GM19397 (cell line): ENCODE data around the gene SERPINB3.
A peak's percentile ranks its signal among the peaks of the same experiment; 100 is the strongest.
"Not testable (repeated sequence)": the region's sequence is repeated elsewhere in the genome, so short reads cannot be mapped to it uniquely, and the experiment has no call there.

Experiments used
- ATAC-seq: cut with Tn5 transposase; IDR thresholded peaks from one replicate; pipeline ENCODE4 v1.9.1; 2021; ENCODE audit warnings: mild to moderate bottlenecking, moderate library complexity; ENCODE audit not compliant: unreplicated experiment

SERPINB3 gene

DNA sequence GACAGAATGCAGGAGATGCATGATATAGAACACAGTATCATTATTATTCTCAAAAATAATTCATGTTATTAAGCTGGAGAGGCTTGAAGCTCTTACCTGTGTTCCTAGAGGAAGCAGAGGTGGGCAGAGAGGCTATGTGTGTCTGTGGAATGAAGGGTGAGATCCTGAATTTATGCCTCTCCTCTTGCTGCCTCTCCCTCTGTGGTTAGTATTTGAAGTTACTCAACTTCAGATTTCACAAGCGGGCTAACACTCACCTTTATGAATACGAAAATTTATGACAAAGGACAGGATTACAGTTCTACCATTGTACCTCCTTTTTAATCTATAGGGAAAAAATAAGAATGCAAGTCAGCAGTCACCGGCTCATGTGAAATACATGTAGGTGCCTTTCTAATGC is at the start of gene SERPINB3:
TSS of gene SERPINB3 (minus strand) at position 144 of the 400 bp plus-strand sequence. CDS start 677 bp downstream, outside the sequence.
- not testable (repeated sequence) for ATAC-seq

- no peak for ATAC-seq
These were observed 47.0 kb upstream of the SERPINB3 start for GRCh38 chr18:63708650-63709049.

DNA sequence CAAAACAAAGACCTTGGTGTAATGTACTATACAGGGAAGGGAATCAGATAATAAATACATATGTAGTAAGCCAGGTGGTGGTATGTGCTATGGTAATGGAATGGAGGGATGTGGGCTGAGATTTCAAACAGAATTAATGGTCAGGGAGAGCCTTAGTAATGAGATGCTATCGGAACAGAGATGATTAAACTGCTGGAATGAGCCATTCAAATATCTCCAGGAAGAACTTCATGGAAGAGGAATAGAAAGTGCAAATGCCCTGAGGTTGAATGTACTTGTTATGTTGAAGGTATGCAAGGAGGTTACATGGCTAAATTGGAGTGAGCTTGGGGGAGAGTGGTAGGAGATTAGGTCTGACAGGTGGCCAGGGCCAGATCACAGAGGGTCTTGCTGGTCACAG is 46.1 kb upstream of the SERPINB3 start:
- no peak for ATAC-seq

DNA sequence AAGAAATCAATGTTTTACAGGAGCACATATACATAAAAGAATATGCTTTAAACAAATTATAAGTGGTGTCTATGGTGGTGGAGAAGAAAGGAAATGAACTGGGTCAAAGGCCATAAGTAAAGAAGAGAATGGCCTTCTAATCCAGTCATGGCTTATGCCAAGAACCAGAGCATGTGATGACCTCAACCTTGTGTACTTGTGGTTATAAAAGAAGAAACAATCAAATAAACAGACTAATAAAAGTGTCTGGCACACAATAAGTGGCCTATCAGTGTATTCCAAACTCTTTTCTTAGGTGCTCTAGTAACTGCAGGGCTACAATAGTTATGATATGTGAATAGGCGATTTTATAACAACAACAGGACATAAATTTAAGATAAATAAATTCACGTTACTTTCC is 43.7 kb upstream of the SERPINB3 start:
- no peak for ATAC-seq

DNA sequence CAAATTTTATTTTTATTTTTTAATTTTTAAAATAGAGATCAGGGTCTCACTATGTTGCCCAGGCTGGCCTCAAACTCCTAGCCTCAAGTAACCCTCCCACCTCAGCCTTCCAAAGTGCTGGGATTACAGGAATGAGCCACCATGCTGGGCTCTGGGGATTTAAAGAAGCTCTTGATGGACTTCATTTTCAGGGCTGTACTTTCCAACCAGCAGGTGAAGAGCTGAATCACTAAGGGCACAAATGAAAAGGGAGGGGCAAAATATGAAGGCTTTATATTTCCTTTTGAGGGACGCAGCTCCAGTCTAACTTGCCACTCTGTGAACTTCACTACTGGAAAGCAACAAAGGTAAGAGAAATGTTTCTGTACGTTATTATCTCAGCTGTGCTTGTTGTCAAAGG is 41.0 kb upstream of the SERPINB3 start, which contains the start of gene SERPINB11:
TSS of gene SERPINB11 (plus strand) at position 301 of the 400 bp plus-strand sequence. CDS start 7,234 bp downstream, outside the sequence.
- ATAC-seq, result no peak

DNA sequence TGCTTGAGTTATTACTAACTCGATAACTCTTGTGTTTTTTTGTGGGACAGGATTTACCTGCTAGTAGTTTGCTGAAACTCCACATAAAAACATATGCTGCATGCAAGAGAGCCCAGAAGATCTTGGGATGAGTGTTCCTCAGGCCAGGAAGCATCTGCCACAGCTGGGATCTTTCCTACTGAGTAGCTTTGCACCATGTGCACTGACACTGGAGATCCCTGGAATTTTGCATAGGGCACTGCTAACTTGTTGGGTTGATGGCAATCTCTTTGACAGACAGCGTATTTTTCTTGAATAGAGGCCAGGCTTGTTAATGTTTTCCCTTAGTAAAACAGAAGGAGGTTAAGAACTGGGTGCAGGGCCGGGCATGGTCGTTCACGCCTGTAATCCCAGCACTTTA is 40.3 kb upstream of the SERPINB3 start:
- ATAC-seq, result no peak

DNA sequence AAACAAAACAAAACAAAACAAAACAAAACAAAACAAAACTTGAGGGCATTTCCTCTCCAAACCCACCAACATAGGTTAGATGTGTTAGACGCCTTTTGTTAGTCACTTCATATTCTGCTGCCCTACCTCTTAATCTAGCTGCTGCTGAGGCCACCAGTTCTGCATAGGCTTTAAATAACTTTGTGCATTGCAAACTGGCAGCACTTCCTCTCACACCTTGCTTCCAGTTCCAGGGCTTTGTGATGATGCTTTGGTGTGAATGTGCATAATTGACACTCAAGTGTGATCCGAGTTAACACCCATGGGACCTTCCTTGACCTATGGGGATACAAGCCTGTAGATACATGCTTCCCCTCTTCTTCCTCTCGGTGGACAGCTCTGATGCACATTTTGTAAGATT is 38.8 kb upstream of the SERPINB3 start:
- no peak for ATAC-seq

GRCh38 chr18:63697097-63697660 is 35.5 kb upstream of the SERPINB3 start:
- no peak for ATAC-seq

GRCh38 chr18:63689064-63689463 is 27.4 kb upstream of the SERPINB3 start:
- no peak for ATAC-seq

- ATAC-seq, result no peak
These were observed 25.2 kb upstream of the SERPINB3 start for GRCh38 chr18:63686871-63687270.

- ATAC-seq, result no peak
These were observed 23.0 kb upstream of the SERPINB3 start for GRCh38 chr18:63684718-63685117.

DNA sequence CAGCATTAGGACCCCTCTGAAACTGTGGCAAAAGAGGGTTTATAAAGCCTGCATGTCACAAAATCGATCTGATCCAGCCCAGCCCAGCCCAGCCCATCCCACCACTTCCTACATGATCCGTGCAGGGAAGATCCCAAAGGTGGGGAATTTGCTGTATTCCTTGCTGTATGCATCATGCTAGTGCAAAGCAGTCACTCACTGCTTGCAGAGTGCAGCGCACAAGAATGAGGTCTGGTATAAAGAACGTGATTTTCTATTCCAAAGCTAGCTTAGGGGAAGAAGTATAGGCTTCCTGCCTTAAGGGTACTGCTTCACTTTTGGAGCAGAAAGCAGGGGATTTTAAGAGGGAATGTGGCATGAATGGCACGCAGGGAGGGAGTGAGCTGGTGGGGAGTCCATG is 22.2 kb upstream of the SERPINB3 start:
- no peak for ATAC-seq

DNA sequence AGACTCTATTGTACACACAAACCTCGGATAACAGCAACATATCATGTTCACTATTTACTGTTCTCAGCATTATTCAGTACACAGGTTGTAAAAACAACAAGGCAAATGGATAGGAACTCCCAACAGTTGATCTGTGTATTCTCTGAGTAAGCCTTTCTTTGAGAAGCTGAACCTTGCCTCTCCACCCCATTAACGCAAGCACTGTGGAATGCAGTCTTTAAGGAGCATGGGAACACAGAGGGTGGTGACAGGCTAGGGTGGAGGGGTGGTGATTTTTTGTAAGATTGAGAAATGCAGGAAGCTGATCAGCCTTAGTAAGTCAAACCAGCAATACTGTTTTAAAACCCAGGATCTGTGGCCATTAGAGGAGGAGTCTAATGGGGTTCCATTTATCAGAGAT is 21.5 kb upstream of the SERPINB3 start:
- no peak for ATAC-seq

GRCh38 chr18:63681449-63682340 is 20.0 kb upstream of the SERPINB3 start:
- ATAC-seq, result no peak

DNA sequence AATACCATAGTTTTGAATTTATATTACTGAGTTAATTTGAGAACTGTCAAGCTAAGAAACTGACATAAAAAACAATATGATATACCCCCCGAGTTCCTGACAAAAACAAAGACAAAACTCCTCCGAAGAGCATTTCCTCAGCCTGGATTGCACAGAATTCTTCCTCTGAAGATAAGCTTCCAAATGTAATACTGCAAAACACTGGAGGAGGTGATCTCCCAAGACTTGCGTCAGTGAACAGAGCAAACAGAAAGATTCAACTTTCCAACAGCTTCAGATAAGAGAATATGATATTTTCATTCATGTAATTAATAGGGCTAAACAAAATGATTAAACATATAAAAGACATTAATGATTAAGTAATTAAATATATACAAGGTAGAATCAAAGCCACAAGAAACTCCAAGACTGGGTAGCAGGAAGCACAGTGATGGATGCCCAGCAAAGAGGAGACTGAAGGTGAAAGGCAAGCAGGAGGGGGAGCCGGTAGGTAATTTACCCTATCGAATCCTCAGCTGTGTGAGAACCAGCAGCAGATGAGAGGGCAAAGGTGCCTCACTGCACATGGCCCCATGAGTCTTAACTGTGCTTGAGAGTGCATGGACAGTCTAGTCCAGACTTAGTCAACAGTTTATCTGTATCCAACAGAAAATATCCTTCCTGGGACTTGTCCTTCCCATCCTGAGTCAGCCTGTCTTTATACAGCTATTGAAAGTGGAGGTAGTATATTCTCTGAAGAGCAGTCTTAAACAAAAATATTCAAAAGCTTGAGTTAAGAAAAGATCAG is 18.3 kb upstream of the SERPINB3 start:
- no peak for ATAC-seq

- no peak for ATAC-seq
These were observed 16.0 kb upstream of the SERPINB3 start for GRCh38 chr18:63677500-63678225.

GRCh38 chr18:63676526-63677323 is 15.0 kb upstream of the SERPINB3 start:
- ATAC-seq, result peak; percentile 83

- no peak for ATAC-seq
These were observed 2.9 kb upstream of the SERPINB3 start for GRCh38 chr18:63664571-63664970.

DNA sequence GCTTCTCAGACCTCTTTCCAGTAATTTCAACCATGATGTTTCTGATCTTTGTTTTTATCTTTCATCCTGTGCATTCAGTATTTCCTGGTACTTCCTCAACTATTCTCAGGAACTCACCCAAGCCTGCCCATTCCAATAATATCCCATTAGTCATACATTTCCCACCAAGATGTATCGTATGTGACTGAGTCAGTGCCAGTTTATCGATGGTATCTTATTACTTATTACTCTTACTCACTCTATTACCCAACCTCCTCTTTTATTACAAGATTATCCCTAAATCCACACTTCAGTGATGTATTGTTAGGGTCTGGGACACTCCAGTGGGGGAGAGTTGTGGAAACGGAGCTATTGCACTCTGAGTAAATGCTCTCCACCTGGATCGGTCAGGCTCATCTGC is 2.8 kb downstream of the SERPINB3 start:
- not testable (repeated sequence) for ATAC-seq

DNA sequence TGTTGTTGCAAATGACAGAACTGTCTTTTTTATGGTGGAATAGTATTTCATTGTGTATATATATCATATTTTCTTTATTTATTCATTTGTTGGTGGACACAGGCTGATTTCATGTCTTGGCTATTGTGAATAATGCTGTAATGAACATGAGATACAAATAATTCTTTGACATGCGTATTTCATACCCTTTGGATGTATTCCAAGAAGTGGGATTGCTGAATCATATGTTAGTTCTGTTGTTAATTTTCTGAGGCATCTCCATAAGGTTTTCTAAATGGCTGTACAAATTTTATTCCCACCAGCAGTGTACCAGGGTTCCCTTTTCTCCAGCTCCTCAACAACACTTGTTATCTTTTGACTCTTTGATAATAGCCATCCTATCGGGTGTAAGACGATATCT is 11.4 kb downstream of the SERPINB3 start:
- not testable (repeated sequence) for ATAC-seq
